Measurements from ENCODE around the gene PDCD1LG2.

DNA sequence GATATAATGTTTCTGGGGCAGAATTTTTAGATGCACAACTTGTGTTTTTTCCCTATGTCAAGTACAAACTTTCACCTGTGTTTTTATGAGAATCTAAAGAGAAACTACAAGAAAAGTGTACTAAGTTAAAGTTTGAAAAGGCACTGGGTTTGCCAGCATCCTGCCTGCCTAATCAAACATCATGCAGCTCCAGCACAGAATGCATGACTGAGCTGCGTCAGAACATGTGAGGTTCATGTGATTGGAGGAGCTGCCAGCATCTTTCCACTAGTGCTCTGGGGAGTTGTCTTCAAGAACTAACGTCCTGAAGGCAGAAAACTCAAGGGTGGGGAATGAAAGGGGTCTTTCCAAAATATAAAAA is 72.5 kb downstream of the PDCD1LG2 start:
- TF ChIP-seq POLR2A (IDR thresholded peaks at IDR 0.05) (no peak), POLR2AphosphoS5 (IDR thresholded peaks at IDR 0.05) (no peak), EP300 (IDR thresholded peaks at IDR 0.05) (no peak)
- TF ChIP-seq, protein P1, sequence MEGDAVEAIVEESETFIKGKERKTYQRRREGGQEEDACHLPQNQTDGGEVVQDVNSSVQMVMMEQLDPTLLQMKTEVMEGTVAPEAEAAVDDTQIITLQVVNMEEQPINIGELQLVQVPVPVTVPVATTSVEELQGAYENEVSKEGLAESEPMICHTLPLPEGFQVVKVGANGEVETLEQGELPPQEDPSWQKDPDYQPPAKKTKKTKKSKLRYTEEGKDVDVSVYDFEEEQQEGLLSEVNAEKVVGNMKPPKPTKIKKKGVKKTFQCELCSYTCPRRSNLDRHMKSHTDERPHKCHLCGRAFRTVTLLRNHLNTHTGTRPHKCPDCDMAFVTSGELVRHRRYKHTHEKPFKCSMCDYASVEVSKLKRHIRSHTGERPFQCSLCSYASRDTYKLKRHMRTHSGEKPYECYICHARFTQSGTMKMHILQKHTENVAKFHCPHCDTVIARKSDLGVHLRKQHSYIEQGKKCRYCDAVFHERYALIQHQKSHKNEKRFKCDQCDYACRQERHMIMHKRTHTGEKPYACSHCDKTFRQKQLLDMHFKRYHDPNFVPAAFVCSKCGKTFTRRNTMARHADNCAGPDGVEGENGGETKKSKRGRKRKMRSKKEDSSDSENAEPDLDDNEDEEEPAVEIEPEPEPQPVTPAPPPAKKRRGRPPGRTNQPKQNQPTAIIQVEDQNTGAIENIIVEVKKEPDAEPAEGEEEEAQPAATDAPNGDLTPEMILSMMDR (IDR thresholded peaks at IDR 0.05) = no peak

All from stomach (tissue), 4 donors.